CD4-positive, alpha-beta T cell treated with Interleukin-4 for 4 hours (primary cell): ENCODE measurements around the gene ZCCHC3.
"Not testable (repeated sequence)": the region's sequence is repeated elsewhere in the genome, so short reads cannot be mapped to it uniquely, and the experiment has no call there.

ENCODE experiments used
- DNase-seq: peaks from one replicate; pipeline ENCODE4 v3.0.0-alpha.2; 2020

Gene ZCCHC3

GRCh38 chr20:297098-297924 is at the start of gene ZCCHC3:
Gene ZCCHC3 (plus strand): TSS chr20:297570. CDS start chr20:297587, 17 bp downstream.
- peak; percentile 77 for DNase-seq

GRCh38 chr20:251354-251753 is 46.0 kb upstream of the ZCCHC3 start:
- DNase-seq: no peak

GRCh38 chr20:252801-253200 is 44.6 kb upstream of the ZCCHC3 start:
- no peak for DNase-seq

GRCh38 chr20:253447-253846 is 43.9 kb upstream of the ZCCHC3 start:
- DNase-seq: not testable (repeated sequence)

GRCh38 chr20:257419-257818 is 40.0 kb upstream of the ZCCHC3 start, which contains the start of gene DEFB132:
Gene DEFB132 (plus strand): TSS chr20:257724. CDS start chr20:257779, 55 bp downstream.
- DNase-seq: no peak

GRCh38 chr20:258269-258858 is 39.0 kb upstream of the ZCCHC3 start:
- no peak for DNase-seq

GRCh38 chr20:258963-259362 is 38.4 kb upstream of the ZCCHC3 start:
- no peak for DNase-seq

GRCh38 chr20:259981-260380 is 37.4 kb upstream of the ZCCHC3 start:
- no peak for DNase-seq

- DNase-seq: no peak
Observed at GRCh38 chr20:263701-264100, 33.7 kb upstream of the ZCCHC3 start.

GRCh38 chr20:266596-267562 is 30.5 kb upstream of the ZCCHC3 start:
- peak; percentile 81 for DNase-seq

GRCh38 chr20:270517-270916 is 26.9 kb upstream of the ZCCHC3 start:
- no peak for DNase-seq

- no peak for DNase-seq
Observed at GRCh38 chr20:271069-271468, 26.3 kb upstream of the ZCCHC3 start.

GRCh38 chr20:271528-271927 is 25.8 kb upstream of the ZCCHC3 start:
- no peak for DNase-seq

GRCh38 chr20:272718-273117 is 24.7 kb upstream of the ZCCHC3 start:
- DNase-seq: no peak

GRCh38 chr20:273884-274283 is 23.5 kb upstream of the ZCCHC3 start:
- DNase-seq: no peak

- no peak for DNase-seq
Observed at GRCh38 chr20:275791-276190, 21.6 kb upstream of the ZCCHC3 start.

GRCh38 chr20:276620-277495 is 20.5 kb upstream of the ZCCHC3 start:
- no peak for DNase-seq

- no peak for DNase-seq
Observed at GRCh38 chr20:277496-277781, 19.9 kb upstream of the ZCCHC3 start.

- no peak for DNase-seq
Observed at GRCh38 chr20:278181-278580, 19.2 kb upstream of the ZCCHC3 start.

- peak; percentile 35 for DNase-seq
Observed at GRCh38 chr20:278607-279571, 18.5 kb upstream of the ZCCHC3 start.

- DNase-seq: no peak
Observed at GRCh38 chr20:284172-284571, 13.2 kb upstream of the ZCCHC3 start.
